A172 (cell line): Measurements from ENCODE around the gene NSUN5. TPM values are rescaled to one million over a fixed set of nuclear protein-coding genes. Genes with fewer than 3 reads are reported as not detected.
"Not testable (repeated sequence)": the region's sequence is repeated elsewhere in the genome, so short reads cannot be mapped to it uniquely, and the experiment has no call there.

ENCODE experiments used
- DNase-seq: peaks from one replicate; pipeline ENCODE4 v3.0.0-alpha.2; 2015; ENCODE audit warnings: low spot score
- total RNA-seq: library from RNA; depleted of rRNA; stranded (reverse); fragments of >200 nt; shearing (Covaris generic); gene quantifications from 2 replicates; pipeline ENCODE4 v1.2.3, GENCODE V29; 2014

NSUN5 gene
- total RNA-seq, 1 experiment from 2014 or later: 9.4 TPM

- not testable (repeated sequence) for DNase-seq
Observed at GRCh38 chr7:73327449-73327848, 18.8 kb upstream of the NSUN5 start.

- DNase-seq: not testable (repeated sequence)
Observed at GRCh38 chr7:73325424-73325823, 16.8 kb upstream of the NSUN5 start.

DNA sequence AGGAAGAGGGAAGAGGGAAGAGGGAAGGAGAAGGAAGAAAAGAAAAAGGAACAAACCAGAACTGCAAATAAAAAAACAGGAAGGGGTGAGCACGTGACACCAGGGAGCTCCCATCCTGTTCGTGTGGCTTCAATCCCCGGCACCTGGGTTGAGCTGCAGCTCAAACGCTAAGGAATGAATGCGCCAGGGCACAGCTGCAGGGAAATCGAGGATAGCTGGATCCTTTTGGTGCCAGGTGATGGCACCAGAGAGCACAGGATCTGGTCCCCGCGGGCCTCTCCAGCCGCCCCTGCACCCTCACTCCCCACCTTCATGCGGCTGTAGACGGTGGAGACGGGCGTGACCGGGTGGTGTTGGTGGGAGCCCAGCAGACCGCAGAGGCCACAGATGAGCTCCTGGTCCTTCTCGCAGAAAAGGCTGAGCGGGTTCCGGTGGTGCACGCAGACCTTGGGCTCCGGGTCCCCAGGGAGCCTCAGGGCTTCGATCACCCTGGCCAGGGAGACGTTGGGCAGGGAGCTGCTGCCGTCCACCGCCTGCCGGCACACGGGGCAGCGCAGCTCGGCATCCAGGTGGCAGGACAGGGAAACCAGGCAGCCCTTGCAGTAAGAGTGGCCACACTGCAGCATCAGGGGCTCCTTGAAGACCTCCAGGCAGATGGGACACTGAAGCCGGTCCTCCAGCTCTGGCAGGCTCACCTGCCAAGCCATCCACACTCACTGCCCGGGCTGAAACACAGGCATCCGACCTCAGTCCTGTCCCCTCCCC is 15.6 kb upstream of the NSUN5 start:
- peak; percentile 67 for DNase-seq

- not testable (repeated sequence) for DNase-seq
Observed at GRCh38 chr7:73323434-73324080, 14.9 kb upstream of the NSUN5 start.

- DNase-seq: not testable (repeated sequence)
Observed at GRCh38 chr7:73320009-73320408, 11.4 kb upstream of the NSUN5 start.

DNA sequence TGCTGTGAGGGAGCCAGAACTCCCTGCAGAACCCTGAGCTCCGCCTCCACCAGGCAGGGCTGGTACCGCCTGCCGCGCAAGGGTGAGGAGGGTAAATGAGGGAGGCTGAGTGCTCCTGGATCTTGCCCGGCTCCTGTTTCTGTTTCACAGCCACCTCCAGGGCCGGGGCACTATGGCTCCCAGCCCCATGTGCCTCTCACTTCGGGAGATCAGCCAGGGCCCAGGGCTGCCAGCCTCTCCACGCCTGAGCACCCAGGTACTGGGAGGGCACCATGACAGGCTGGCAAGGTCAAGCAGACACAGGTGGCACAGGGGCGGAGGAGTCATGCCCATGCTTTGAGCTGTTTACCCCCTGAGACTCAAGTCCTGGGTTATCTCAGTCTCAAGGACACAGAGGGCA is 10.9 kb upstream of the NSUN5 start:
- not testable (repeated sequence) for DNase-seq

- not testable (repeated sequence) for DNase-seq
Observed at GRCh38 chr7:73318656-73319204, 10.1 kb upstream of the NSUN5 start.

DNA sequence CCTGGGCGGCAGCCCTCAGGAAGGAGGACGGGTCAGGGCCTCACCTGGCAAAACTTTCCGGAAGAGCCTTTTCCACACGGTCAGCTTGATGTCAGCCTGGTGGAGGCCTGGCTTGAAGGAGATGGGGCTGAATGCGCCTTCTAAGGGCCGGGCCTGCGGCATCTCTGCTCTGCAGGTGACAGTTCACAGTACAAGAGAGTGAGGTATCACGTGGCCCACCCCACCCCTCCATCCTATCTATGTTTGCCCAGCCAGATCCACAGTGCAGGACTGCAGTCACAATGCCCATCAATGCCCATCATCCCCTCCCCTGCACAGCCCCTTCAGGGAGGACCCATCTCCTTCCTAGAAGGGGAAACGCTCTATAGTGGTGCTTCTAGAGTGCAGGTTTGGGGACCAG is 7.9 kb upstream of the NSUN5 start:
- DNase-seq: no peak

DNA sequence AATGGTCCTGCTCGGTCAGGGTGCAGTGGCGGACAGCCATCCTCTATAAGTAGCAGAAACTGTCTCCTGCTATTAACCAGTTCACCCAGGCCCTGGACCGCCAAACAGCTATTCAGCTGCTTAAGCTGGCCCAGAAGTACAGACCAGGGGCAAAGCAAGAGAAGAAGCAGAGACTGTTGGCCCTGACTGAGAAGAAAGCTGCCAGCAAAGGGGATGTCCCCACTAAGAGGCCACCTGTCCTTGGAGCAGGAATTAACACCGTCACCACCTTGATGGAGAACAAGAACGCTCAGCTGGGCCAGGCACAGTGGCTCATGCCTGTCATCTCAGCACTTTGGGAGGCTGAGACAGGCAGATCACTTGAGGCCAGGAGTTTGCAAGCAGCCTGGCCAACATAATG is 5.6 kb upstream of the NSUN5 start:
- DNase-seq: no peak

GRCh38 chr7:73313521-73313906 is 4.9 kb upstream of the NSUN5 start:
- no peak for DNase-seq

DNA sequence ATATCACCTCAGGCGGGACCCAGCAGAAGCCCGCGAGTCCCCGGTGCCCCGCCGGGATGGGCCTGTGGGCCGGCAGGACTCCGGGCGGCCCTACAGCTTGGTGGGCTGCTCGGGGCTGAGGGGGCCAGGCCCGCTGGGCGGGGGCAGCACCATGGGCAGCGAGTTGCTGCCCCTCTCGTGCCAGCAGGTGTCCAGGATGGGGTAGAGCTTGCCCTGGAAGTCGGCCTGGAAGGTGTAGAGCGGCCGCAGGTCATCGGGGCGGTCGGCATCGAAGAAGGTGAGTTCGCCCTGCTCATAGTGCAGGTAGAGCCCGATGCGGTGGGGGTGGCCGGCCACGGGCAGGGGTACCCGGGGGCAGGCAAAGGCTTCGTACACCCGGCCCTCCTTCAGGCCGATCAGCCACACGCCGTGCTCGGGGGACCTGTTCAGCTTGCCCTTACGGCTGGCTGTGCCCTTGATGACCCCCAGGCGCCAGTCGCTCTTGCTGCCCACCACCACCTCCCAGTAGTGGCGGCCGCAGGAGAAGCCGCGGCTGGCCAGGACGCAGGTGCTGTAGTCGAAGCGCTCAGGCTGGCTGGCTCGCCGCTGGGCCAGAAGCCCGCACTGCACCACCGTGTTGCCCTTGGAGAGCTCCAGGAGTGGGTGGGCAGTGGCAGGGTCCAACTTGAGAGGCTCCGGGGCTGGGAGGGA is 4.3 kb upstream of the NSUN5 start:
- DNase-seq: no peak

DNA sequence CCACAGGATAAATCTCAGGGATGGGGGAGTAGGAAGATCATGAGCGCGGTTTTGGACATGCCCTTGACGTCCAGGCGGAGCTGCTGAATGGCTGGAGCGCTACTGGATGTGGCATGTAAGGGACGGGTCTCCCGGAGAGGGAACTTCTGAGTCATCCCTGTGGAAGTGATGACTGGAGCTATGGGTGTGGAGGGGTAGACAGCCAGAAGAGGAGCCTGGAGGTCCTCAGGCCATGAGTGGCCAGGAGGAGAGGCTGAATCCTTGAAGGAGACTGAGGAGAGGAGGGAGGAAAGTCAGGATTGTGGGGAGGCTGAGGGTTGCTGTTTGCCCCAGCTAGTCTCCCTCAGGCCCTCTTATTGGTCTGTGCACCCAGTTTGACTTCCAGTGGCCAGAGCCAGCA is 2.8 kb upstream of the NSUN5 start:
- DNase-seq: peak; percentile 78

- DNase-seq: no peak
Observed at GRCh38 chr7:73308074-73308664, 457 bp downstream of the NSUN5 start.

DNA sequence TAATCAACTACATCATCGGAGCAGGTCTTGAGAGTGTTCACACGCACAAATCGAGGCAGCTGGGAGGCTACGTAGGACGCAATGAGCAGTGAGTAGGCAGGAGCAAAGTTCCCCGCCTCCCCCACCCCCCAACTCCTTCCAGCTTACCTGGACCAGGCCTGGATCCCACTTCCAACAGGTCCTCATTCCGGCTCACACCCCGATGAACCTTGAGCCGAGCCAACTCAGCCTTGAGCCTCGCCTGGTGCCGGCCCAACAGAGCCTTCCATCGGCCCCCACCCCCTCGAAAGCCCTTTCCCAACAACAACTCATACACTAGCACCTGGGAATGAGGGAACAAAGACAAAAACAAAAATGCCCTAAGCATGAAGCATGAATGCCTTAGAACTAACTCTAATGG is 1.2 kb downstream of the NSUN5 start:
- no peak for DNase-seq

- peak; percentile 20 for DNase-seq
Observed at GRCh38 chr7:73304612-73305387, 3.8 kb downstream of the NSUN5 start.

DNA sequence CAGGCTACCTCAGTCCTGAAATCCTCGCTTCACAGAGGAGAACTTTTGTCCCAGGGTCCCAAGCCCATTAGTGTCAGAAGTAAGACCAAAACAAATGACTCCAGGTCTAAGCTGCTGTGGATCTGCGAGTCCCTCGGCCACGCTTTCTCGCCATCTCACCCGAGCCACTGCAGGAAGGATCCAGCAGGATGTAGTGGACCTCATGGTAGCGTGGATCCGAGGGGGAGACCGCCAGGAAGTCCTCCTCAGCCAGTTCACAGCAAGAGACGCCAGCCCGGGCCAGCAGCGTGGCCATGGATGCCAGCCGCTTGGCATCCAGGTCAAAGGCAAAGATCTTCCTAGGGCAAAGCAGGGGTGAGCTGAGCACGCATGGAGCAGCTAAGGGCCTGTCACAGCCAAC is 4.6 kb downstream of the NSUN5 start:
- DNase-seq: no peak

GRCh38 chr7:73303546-73303945 is 5.1 kb downstream of the NSUN5 start:
- DNase-seq: no peak

DNA sequence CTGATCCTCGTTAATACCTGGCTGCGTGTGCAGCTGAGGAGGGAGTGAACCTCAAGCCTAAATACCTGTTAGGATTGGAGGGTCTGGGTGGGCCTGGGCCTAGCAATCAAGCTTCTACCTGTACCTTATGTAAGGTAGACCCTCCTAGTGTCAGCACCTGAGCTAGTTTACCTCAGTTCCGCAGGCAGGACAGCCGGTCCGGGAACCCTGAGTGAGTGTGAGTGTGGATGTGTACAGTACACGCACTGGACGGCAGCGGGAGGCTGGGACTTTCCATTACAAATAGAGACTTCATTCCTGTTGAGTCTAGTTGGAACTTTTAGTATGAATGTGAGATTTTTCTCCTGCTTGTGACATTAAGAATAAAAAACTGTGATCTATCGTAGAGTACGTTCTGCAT is 5.8 kb downstream of the NSUN5 start:
- not testable (repeated sequence) for DNase-seq

DNA sequence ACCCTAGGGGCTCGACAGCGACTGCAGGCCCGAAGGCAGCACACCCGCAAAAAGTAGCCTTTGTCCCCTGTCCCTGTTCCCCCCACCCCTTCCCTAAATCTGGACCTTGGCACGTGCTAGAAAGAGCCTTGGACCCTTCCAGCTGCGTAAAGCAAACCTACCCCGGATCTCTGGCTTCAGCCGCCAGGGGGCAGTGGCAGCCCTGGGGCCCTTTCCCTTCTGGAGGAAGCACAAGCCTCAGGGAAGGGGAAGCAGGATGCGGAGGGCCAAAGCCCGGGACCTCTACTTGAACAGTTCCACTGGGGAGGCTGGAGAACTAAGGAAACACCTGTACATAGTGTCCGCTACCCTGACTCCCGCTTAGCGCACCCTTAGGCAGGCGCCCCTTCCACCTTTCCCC is 7.5 kb downstream of the NSUN5 start:
- DNase-seq: not testable (repeated sequence)

DNA sequence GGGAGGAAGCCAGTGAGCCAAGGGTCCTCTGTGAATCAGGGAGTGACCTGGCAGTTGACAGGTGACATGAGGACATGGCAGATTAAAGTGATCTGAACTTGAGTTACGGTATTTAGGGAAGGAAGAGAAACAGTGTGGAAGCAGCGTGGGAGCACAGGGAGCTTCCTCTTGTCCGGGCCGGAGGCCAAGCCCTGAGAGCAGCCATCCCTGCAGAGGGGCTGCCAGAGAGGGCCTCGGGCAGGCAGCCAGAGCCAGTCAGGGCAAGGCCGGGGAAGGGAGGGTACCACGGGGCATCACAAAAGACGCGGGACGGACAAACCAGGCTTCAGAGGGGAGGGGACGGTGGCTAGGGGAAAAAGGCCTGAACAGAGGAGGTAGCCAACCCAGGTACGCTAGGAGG is 8.8 kb downstream of the NSUN5 start:
- not testable (repeated sequence) for DNase-seq

- not testable (repeated sequence) for DNase-seq
Observed at GRCh38 chr7:73297706-73298105, 10.9 kb downstream of the NSUN5 start.
